K562 (cell line): ENCODE data around the gene KNCN.

ENCODE experiments used
- DMBX1 ChIP-seq: fragments of 250-450 bp; sonication (Bioruptor Pico); IDR thresholded peaks from 2 replicates; pipeline ENCODE4 v1.8.0; 2022; ENCODE audit warnings: inconsistent platforms, mild to moderate bottlenecking, moderate library complexity, borderline replicate concordance
- EZH2 ChIP-seq: IDR thresholded peaks from 2 replicates; pipeline ENCODE4 v1.6.1; 2012; ENCODE audit warnings: low read depth, mild to moderate bottlenecking, inconsistent platforms, low read length, borderline replicate concordance
- JUN ChIP-seq, 2 experiments: sonication (generic) in 1 of 2; formaldehyde crosslinking in 1 of 2; IDR thresholded peaks; 2 replicates each; pipeline versions ENCODE4 v1.6.1 to v1.8.0; 2012 to 2022; ENCODE audit warnings: borderline replicate concordance in 2 of 2, mild to moderate bottlenecking in 2 of 2, improper control_type of control experiment in 1 of 2, low read depth in 1 of 2, low read length in 1 of 2, missing genetic modification reagents in 1 of 2
- SMARCA5 ChIP-seq: fragments of 450-650 bp; IDR thresholded peaks from 2 replicates; pipeline ENCODE4 v1.6.1; 2016
- TAF1 ChIP-seq: IDR thresholded peaks from 2 replicates; pipeline ENCODE4 v1.6.1; 2011; ENCODE audit warnings: mild to moderate bottlenecking, low read length, moderate library complexity; ENCODE audit not compliant: insufficient read depth, control insufficient read depth, severe bottlenecking; ENCODE audit errors: extremely low read depth
- ZFP36 ChIP-seq: fragments of 150-350 bp; IDR thresholded peaks from 2 replicates; pipeline ENCODE4 v1.6.1; 2018; ENCODE audit warnings: low read length, low read depth; ENCODE audit not compliant: partially characterized antibody
- ZSCAN29 ChIP-seq: fragments of 450-650 bp; IDR thresholded peaks from 2 replicates; pipeline ENCODE4 v1.6.1; 2017
- TF ChIP-seq, protein P1 (sequence below): fragments of 450-650 bp; IDR thresholded peaks from 2 replicates; pipeline ENCODE4 v1.6.1; 2016; ENCODE audit warnings: missing biosample characterization, missing genetic modification characterization
- TF ChIP-seq, protein P2 (sequence below), 3 experiments: IDR thresholded peaks in 2 of 3; conservative IDR thresholded peaks in 1 of 3; 2 replicates each; pipeline ENCODE4 v1.5.1; 2011 to 2012; ENCODE audit warnings: low read length in 3 of 3, mild to moderate bottlenecking in 3 of 3, control low read depth in 2 of 3, improper control_type of control experiment in 1 of 3, inconsistent platforms in 1 of 3, low read depth in 1 of 3, mixed read lengths in 1 of 3, moderate library complexity in 1 of 3; ENCODE audit not compliant: insufficient read depth in 2 of 3

DNA sequence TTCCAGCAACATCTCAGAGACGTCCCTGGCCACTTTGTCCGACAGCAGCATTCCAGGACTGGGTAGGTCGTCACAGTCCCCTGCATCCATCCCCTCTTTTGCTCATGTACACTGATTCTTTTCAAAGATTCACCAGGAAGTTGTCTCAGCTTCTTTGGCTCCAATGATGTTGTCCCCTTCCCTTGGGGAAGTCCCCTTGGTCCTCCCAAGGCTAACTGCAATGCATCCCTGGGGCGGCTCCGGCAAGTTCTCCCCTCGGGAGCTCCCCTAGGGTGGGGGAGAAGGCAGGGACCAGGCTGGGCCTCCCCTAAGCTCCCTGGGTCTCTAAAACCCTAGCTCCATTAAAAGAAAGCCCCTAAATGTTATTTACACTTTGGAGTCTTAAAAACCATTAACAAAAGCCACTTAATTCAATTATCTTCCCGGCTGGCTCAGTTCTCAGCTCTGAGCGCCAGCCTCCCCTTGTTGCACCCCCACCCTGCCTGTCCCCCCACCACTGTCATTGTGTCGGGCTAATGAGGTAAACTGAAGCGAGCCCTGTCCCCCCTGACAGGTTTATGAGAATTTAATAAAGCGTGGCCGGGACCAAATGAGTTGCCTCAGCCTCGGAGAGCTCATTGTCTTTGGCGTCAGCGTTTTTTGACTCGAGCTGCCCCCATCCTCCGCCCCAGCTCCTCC, 25.3 kb downstream of the KNCN start:
- no peak for TF ChIP-seq ZFP36
- no peak for TF ChIP-seq SMARCA5
- no peak for TF ChIP-seq EZH2
- no peak for TF ChIP-seq JUN (IDR thresholded peaks at IDR 0.05; ENCODE audit: borderline replicate concordance, low read depth, low read length)
- TF ChIP-seq JUN (CRISPR knock-in tag; IDR thresholded peaks at IDR 0.05; ENCODE audit: borderline replicate concordance): no peak
- no peak for TF ChIP-seq ZSCAN29
- TF ChIP-seq, protein P1, sequence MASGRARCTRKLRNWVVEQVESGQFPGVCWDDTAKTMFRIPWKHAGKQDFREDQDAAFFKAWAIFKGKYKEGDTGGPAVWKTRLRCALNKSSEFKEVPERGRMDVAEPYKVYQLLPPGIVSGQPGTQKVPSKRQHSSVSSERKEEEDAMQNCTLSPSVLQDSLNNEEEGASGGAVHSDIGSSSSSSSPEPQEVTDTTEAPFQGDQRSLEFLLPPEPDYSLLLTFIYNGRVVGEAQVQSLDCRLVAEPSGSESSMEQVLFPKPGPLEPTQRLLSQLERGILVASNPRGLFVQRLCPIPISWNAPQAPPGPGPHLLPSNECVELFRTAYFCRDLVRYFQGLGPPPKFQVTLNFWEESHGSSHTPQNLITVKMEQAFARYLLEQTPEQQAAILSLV (tag): no peak
- no peak for TF ChIP-seq TAF1
- TF ChIP-seq, protein P2, sequence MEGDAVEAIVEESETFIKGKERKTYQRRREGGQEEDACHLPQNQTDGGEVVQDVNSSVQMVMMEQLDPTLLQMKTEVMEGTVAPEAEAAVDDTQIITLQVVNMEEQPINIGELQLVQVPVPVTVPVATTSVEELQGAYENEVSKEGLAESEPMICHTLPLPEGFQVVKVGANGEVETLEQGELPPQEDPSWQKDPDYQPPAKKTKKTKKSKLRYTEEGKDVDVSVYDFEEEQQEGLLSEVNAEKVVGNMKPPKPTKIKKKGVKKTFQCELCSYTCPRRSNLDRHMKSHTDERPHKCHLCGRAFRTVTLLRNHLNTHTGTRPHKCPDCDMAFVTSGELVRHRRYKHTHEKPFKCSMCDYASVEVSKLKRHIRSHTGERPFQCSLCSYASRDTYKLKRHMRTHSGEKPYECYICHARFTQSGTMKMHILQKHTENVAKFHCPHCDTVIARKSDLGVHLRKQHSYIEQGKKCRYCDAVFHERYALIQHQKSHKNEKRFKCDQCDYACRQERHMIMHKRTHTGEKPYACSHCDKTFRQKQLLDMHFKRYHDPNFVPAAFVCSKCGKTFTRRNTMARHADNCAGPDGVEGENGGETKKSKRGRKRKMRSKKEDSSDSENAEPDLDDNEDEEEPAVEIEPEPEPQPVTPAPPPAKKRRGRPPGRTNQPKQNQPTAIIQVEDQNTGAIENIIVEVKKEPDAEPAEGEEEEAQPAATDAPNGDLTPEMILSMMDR (IDR thresholded peaks at IDR 0.05 in 2 of 3, conservative IDR thresholded peaks at IDR 0.05 in 1 of 3; ENCODE audit: insufficient read depth in 2 of 3, low read depth in 1 of 3, low read length in 3 of 3): no peak
- TF ChIP-seq DMBX1 (CRISPR knock-in tag): no peak
